HCT116 (cell line): Measurements from ENCODE around the gene KRTAP12-3. TPM values are rescaled to one million over a fixed set of nuclear protein-coding genes. Genes with fewer than 3 reads are reported as not detected.

Source experiments
- ATAC-seq: fragments of 200-7000 bp; cut with Tn5 transposase; 2 replicates; pipeline ENCODE4 v1.9.1; 2020; ENCODE audit warnings: mild to moderate bottlenecking, moderate library complexity
- BruUV-seq: library from RNA; stranded (reverse); fragments of 400-500 nt; replicated peaks from 2 replicates; lab custom pipeline; 2021; lab: Mats Ljungman, UMichigan
- CTCF ChIA-PET: fragments of 300-600 bp; sonication (Branson Sonifier 250); formaldehyde crosslinking; loops from one replicate; lab custom pipeline; 2021; ENCODE audit warnings: antibody characterized with exemption; lab: Charles Lee
- POLR2A ChIA-PET: fragments of 300-600, 350-600 bp; sonication (Branson Sonifier 250); formaldehyde crosslinking; loops from one replicate; lab custom pipeline; 2021; ENCODE audit warnings: antibody characterized with exemption; lab: Charles Lee
- RAD21 ChIA-PET, 2 experiments: fragments of 300-600 bp; sonication (Branson Sonifier 250); formaldehyde crosslinking; loops; one replicate each; lab custom pipeline; 2023; ENCODE audit warnings: low total read pairs in 2 of 2; ENCODE audit not compliant: uncharacterized antibody in 2 of 2, unreplicated experiment in 2 of 2, low non-redundant PET in 1 of 2; lab: Charles Lee
- DNase-seq: peaks from one replicate; pipeline ENCODE4 v3.0.0-alpha.2; 2010; ENCODE audit warnings: low read depth, low spot score
- H2AFZ ChIP-seq: fragments of 200-600 bp; shearing (Covaris generic), sonication (generic); 2 replicates; pipeline ENCODE4 v1.6.1; 2017; ENCODE audit warnings: low read depth, mixed run types, mixed read lengths, antibody characterized with exemption, low read length; ENCODE audit not compliant: poor library complexity, severe bottlenecking
- H3K27ac ChIP-seq: 2 replicates; pipeline ENCODE4 v1.5.1; 2012; ENCODE audit warnings: low read depth, low read length
- H3K27me3 ChIP-seq: fragments of 200-600 bp; sonication (generic); 2 replicates; pipeline ENCODE4 v1.6.1; 2016; ENCODE audit warnings: mixed run types, low read length, mixed read lengths; ENCODE audit not compliant: insufficient read depth
- H3K36me3 ChIP-seq, 2 experiments: fragments of 200-500 bp in 1 of 2; fragments of 200-600 bp in 1 of 2; sonication (Bioruptor generic) in 1 of 2; sonication (generic) in 1 of 2; 2 replicates each; pipeline versions ENCODE4 v1.5.1 to v1.6.1; 2014 to 2016; ENCODE audit warnings: low read length in 2 of 2, inconsistent platforms in 1 of 2, mixed read lengths in 1 of 2, mixed run types in 1 of 2; ENCODE audit not compliant: insufficient read depth in 2 of 2, control insufficient read depth in 1 of 2
- H3K4me1 ChIP-seq, 2 experiments: fragments of 200-600 bp in 1 of 2; sonication (generic) in 1 of 2; 2 replicates each; pipeline versions ENCODE4 v1.5.1 to v1.6.1; 2012 to 2017; ENCODE audit warnings: low read length in 2 of 2, inconsistent platforms in 1 of 2, mild to moderate bottlenecking in 1 of 2, mixed read lengths in 1 of 2, mixed run types in 1 of 2, moderate library complexity in 1 of 2; ENCODE audit not compliant: insufficient read depth in 2 of 2, control insufficient read depth in 1 of 2
- H3K4me2 ChIP-seq: fragments of 200-600 bp; sonication (generic); 2 replicates; pipeline ENCODE4 v1.6.1; 2017; ENCODE audit warnings: mixed run types, low read length, mixed read lengths
- H3K4me3 ChIP-seq, 2 experiments: fragments of 200-600 bp in 1 of 2; sonication (generic) in 1 of 2; replicated peaks in 1 of 2; 2 replicates each; pipeline ENCODE4 v1.5.1; 2011 to 2016; ENCODE audit warnings: low read length in 2 of 2, control low read depth in 1 of 2, low read depth in 1 of 2, mild to moderate bottlenecking in 1 of 2, mixed read lengths in 1 of 2, mixed run types in 1 of 2
- H3K79me2 ChIP-seq: fragments of 200-600 bp; sonication (generic); 2 replicates; pipeline ENCODE4 v1.6.1; 2017; ENCODE audit warnings: mild to moderate bottlenecking, mixed run types, low read length, moderate library complexity, mixed read lengths; ENCODE audit not compliant: insufficient read depth
- H3K9ac ChIP-seq: fragments of 200-600 bp; sonication (generic); 2 replicates; pipeline ENCODE4 v1.6.1; 2016; ENCODE audit warnings: low read length, mixed read lengths
- H3K9me2 ChIP-seq: fragments of 200-600 bp; sonication (generic), shearing (Covaris generic); 2 replicates; pipeline ENCODE4 v1.6.1; 2017; ENCODE audit warnings: mixed run types, mild to moderate bottlenecking, moderate library complexity; ENCODE audit not compliant: insufficient read depth
- H3K9me3 ChIP-seq, 2 experiments: fragments of 200-500 bp in 1 of 2; fragments of 200-600 bp in 1 of 2; sonication (Bioruptor generic) in 1 of 2; sonication (generic) in 1 of 2; 2 replicates each; pipeline ENCODE4 v1.6.1; 2014 to 2017; ENCODE audit warnings: low read length in 2 of 2, mixed read lengths in 2 of 2, inconsistent platforms in 1 of 2, low read depth in 1 of 2, mild to moderate bottlenecking in 1 of 2, mixed run types in 1 of 2, moderate library complexity in 1 of 2; ENCODE audit not compliant: control insufficient read depth in 1 of 2, insufficient read depth in 1 of 2
- H4K20me1 ChIP-seq: fragments of 200-600 bp; sonication (generic), shearing (Covaris generic); 2 replicates; pipeline ENCODE4 v1.6.1; 2017; ENCODE audit warnings: mixed run types, mild to moderate bottlenecking, moderate library complexity; ENCODE audit not compliant: insufficient read depth
- CBX3 ChIP-seq: IDR thresholded peaks from 2 replicates; pipeline ENCODE4 v1.6.1; 2012; ENCODE audit warnings: low read depth
- CEBPB ChIP-seq: IDR thresholded peaks from 2 replicates; pipeline ENCODE4 v1.6.1; 2012; ENCODE audit warnings: low read depth
- EZH2 ChIP-seq: fragments of 200-600 bp; sonication (generic); IDR thresholded peaks from 2 replicates; pipeline ENCODE4 v1.6.1; 2017; ENCODE audit warnings: antibody characterized with exemption, mixed run types
- EZH2phosphoT487 ChIP-seq: fragments of 200-600 bp; IDR thresholded peaks from 2 replicates; pipeline ENCODE4 v1.6.1; 2018; ENCODE audit warnings: antibody characterized with exemption, borderline replicate concordance
- FOSL1 ChIP-seq: IDR thresholded peaks from 2 replicates; pipeline ENCODE4 v1.6.1; 2012; ENCODE audit warnings: low read depth
- JUND ChIP-seq: IDR thresholded peaks from 2 replicates; pipeline ENCODE4 v1.6.1; 2012
- POLR2A ChIP-seq: IDR thresholded peaks from 2 replicates; pipeline ENCODE4 v1.7.0; 2011; ENCODE audit warnings: borderline replicate concordance; ENCODE audit not compliant: insufficient read depth, insufficient read length; ENCODE audit errors: extremely low read depth
- POLR2AphosphoS5 ChIP-seq: IDR thresholded peaks from 2 replicates; pipeline ENCODE4 v1.6.1; 2011; ENCODE audit warnings: mild to moderate bottlenecking, low read depth, low read length, moderate library complexity
- REST ChIP-seq: IDR thresholded peaks from 2 replicates; pipeline ENCODE4 v1.6.1; 2012; ENCODE audit warnings: low read depth
- SIN3A ChIP-seq: IDR thresholded peaks from 2 replicates; pipeline ENCODE4 v1.6.1; 2012; ENCODE audit warnings: low read depth
- YY1 ChIP-seq: IDR thresholded peaks from 2 replicates; pipeline ENCODE4 v1.6.1; 2011; ENCODE audit warnings: low read length, low read depth, moderate library complexity, mild to moderate bottlenecking; ENCODE audit not compliant: insufficient replicate concordance; ENCODE audit errors: extremely low read depth
- ZFX ChIP-seq: fragments of 450-650 bp; IDR thresholded peaks from 2 replicates; pipeline ENCODE4 v1.6.1; 2017
- ZNF274 ChIP-seq: fragments of 200-500 bp; sonication (Bioruptor generic); IDR thresholded peaks from 2 replicates; pipeline ENCODE4 v1.6.1; 2014; ENCODE audit warnings: mild to moderate bottlenecking, low read depth, low read length, inconsistent platforms
- intact Hi-C: fragments of 100-400 bp; cut with micrococcal nuclease; formaldehyde crosslinking; loops from 2 replicates; pipeline ENCODE4 v1.10.0; 2022
- total RNA-seq: library from RNA; stranded (reverse); gene quantifications from one replicate; pipeline ENCODE4 v1.2.1, GENCODE V29; 2021; ENCODE audit not compliant: unreplicated experiment
- TF ChIP-seq, protein P1 (sequence below): IDR thresholded peaks from 2 replicates; pipeline ENCODE4 v1.6.1; 2012
- TF ChIP-seq, protein P2 (sequence below), 3 experiments: fragments of 200-600 bp in 1 of 3; sonication (generic) in 1 of 3; IDR thresholded peaks in 2 of 3; conservative IDR thresholded peaks in 1 of 3; 2 replicates each; pipeline ENCODE4 v1.5.1; 2012 to 2017; ENCODE audit warnings: low read depth in 2 of 3, low read length in 2 of 3, antibody characterized with exemption in 1 of 3, borderline replicate concordance in 1 of 3, control low read depth in 1 of 3, mild to moderate bottlenecking in 1 of 3, mixed read lengths in 1 of 3, mixed run types in 1 of 3, moderate library complexity in 1 of 3; ENCODE audit not compliant: insufficient read depth in 1 of 3
- TF ChIP-seq, protein P3 (sequence below): IDR thresholded peaks from 2 replicates; pipeline ENCODE4 v1.6.1; 2011; ENCODE audit warnings: mild to moderate bottlenecking, low read length, moderate library complexity; ENCODE audit not compliant: insufficient replicate concordance; ENCODE audit errors: extremely low read depth

Gene KRTAP12-3
- total RNA-seq, 1 experiment from 2014 or later: not detected

DNA sequence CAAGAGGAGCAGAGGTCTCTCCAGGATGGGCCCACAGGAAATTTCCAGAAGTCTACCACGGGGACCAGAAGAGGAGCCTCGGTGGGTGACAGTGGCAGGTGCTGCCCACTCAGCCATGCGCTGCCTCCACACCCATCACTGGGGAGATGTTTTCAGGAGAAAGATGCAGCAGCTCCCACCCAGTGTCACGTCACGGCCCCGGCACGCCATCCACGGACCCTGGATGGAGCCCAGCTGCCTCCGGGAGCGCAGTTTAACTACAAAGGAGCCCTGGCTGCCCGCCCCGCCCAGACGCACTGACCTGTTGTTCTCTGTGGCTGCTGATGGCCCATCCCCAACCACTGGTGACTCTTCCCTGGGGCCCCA, 46.9 kb downstream of the KRTAP12-3 start:
- ChIA-PET RAD21 (no interaction called here), CTCF (no interaction called here), POLR2A (no interaction called here)
- Histone ChIP-seq H3K9ac (no peak overlapping the region), H3K36me3 (no peaks in the 10 kb centered on the region), H3K27ac (no peak overlapping the region), H3K9me3 (no peaks in the 10 kb centered on the region), H2AFZ (no peak overlapping the region), H3K79me2 (no peaks in the 10 kb centered on the region), H3K9me2 (no peaks in the 10 kb centered on the region), H3K27me3 (peaks cover 9% of the 10 kb centered on the region; the same call in 1 of the 2 replicates), H3K4me2 (no peak overlapping the region), H3K4me1 (no peaks in the 10 kb centered on the region), H4K20me1 (no peaks in the 10 kb centered on the region), H3K4me3 (no peak overlapping the region)
- DNase-seq (no peak), ATAC-seq (no peak)
- TF ChIP-seq, protein P1, sequence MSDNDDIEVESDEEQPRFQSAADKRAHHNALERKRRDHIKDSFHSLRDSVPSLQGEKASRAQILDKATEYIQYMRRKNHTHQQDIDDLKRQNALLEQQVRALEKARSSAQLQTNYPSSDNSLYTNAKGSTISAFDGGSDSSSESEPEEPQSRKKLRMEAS: no peak
- TF ChIP-seq ZNF274: no peak
- no peak for TF ChIP-seq CEBPB
- TF ChIP-seq, protein P2, sequence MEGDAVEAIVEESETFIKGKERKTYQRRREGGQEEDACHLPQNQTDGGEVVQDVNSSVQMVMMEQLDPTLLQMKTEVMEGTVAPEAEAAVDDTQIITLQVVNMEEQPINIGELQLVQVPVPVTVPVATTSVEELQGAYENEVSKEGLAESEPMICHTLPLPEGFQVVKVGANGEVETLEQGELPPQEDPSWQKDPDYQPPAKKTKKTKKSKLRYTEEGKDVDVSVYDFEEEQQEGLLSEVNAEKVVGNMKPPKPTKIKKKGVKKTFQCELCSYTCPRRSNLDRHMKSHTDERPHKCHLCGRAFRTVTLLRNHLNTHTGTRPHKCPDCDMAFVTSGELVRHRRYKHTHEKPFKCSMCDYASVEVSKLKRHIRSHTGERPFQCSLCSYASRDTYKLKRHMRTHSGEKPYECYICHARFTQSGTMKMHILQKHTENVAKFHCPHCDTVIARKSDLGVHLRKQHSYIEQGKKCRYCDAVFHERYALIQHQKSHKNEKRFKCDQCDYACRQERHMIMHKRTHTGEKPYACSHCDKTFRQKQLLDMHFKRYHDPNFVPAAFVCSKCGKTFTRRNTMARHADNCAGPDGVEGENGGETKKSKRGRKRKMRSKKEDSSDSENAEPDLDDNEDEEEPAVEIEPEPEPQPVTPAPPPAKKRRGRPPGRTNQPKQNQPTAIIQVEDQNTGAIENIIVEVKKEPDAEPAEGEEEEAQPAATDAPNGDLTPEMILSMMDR (IDR thresholded peaks at IDR 0.05 in 2 of 3, conservative IDR thresholded peaks at IDR 0.05 in 1 of 3; ENCODE audit: borderline replicate concordance in 1 of 3, insufficient read depth in 1 of 3, low read depth in 2 of 3, low read length in 2 of 3): no peak
- TF ChIP-seq JUND: no peak
- TF ChIP-seq, protein P3, sequence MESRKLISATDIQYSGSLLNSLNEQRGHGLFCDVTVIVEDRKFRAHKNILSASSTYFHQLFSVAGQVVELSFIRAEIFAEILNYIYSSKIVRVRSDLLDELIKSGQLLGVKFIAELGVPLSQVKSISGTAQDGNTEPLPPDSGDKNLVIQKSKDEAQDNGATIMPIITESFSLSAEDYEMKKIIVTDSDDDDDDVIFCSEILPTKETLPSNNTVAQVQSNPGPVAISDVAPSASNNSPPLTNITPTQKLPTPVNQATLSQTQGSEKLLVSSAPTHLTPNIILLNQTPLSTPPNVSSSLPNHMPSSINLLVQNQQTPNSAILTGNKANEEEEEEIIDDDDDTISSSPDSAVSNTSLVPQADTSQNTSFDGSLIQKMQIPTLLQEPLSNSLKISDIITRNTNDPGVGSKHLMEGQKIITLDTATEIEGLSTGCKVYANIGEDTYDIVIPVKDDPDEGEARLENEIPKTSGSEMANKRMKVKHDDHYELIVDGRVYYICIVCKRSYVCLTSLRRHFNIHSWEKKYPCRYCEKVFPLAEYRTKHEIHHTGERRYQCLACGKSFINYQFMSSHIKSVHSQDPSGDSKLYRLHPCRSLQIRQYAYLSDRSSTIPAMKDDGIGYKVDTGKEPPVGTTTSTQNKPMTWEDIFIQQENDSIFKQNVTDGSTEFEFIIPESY: no peak
- no peak for TF ChIP-seq YY1
- TF ChIP-seq POLR2AphosphoS5: no peak
- no peak for TF ChIP-seq EZH2
- no peak for TF ChIP-seq ZFX
- TF ChIP-seq SIN3A: no peak
- TF ChIP-seq EZH2phosphoT487: no peak
- no peak for TF ChIP-seq FOSL1
- TF ChIP-seq REST: no peak
- no peak for TF ChIP-seq POLR2A
- no peak for TF ChIP-seq CBX3
- no TSS peak for BruUV-seq
- intact Hi-C loops: no loop called here
